Fibroblast of pulmonary artery (primary cell): ENCODE measurements around the gene CERK.

Experiments
- DNase-seq: peaks from one replicate; pipeline ENCODE4 v3.0.0-alpha.2; 2010; ENCODE audit warnings: low read depth
- H3K4me3 ChIP-seq: replicated peaks from 2 replicates; pipeline ENCODE4 v1.5.1; 2011; ENCODE audit warnings: low read depth, mild to moderate bottlenecking, control low read depth, low read length, moderate library complexity
- CTCF ChIP-seq: IDR thresholded peaks from 2 replicates; pipeline ENCODE4 v1.5.1; 2011; ENCODE audit warnings: mild to moderate bottlenecking, control low read depth, low read length, inconsistent platforms; ENCODE audit errors: missing control alignments

Gene CERK

GRCh38 chr22:46694416-46695170, 43.5 kb downstream of the CERK start:
- TF ChIP-seq CTCF = no peak
- no peak for DNase-seq
- no peak overlapping the region for H3K4me3 ChIP-seq

- TF ChIP-seq CTCF = no peak
- DNase-seq = no peak
- H3K4me3 ChIP-seq = no peak overlapping the region
Measured at GRCh38 chr22:46693634-46694415, 44.2 kb downstream of the CERK start.

GRCh38 chr22:46691571-46691970, 46.5 kb downstream of the CERK start:
- no peak overlapping the region for H3K4me3 ChIP-seq
- TF ChIP-seq CTCF = no peak
- no peak for DNase-seq

- H3K4me3 ChIP-seq = no peak overlapping the region
- DNase-seq = no peak
- no peak for TF ChIP-seq CTCF
Measured at GRCh38 chr22:46690146-46690545, 47.9 kb downstream of the CERK start.

GRCh38 chr22:46688949-46689348, 49.1 kb downstream of the CERK start:
- no peak overlapping the region for H3K4me3 ChIP-seq
- no peak for TF ChIP-seq CTCF
- no peak for DNase-seq

GRCh38 chr22:46687460-46687859, 50.6 kb downstream of the CERK start:
- H3K4me3 ChIP-seq = no peak overlapping the region
- DNase-seq = no peak
- TF ChIP-seq CTCF = no peak

GRCh38 chr22:46687048-46687444, 51.0 kb downstream of the CERK start:
- H3K4me3 ChIP-seq = no peak overlapping the region
- DNase-seq = no peak
- no peak for TF ChIP-seq CTCF
